H1 (cell line): ENCODE results near the gene ASTN2. TPM values are rescaled to one million over a fixed set of nuclear protein-coding genes. Genes with fewer than 3 reads are reported as not detected.

Source experiments
- CEBPB ChIP-seq: IDR thresholded peaks from 2 replicates; pipeline ENCODE4 v1.6.1; 2012; ENCODE audit warnings: low read depth, low read length
- EGR1 ChIP-seq: IDR thresholded peaks from 2 replicates; pipeline ENCODE4 v1.6.1; 2011; ENCODE audit warnings: low read depth, low read length, borderline replicate concordance
- EP300 ChIP-seq, 2 experiments: IDR thresholded peaks; 1 replicate in 1 of 2; 2 replicates in 1 of 2; pipeline ENCODE4 v1.6.1; 2011 to 2012; ENCODE audit warnings: low read depth in 2 of 2, low read length in 2 of 2, mild to moderate bottlenecking in 2 of 2, borderline replicate concordance in 1 of 2, inconsistent platforms in 1 of 2, moderate library complexity in 1 of 2
- KDM1A ChIP-seq: fragments of 200-600, 300-600 bp; sonication (generic); IDR thresholded peaks from 2 replicates; pipeline ENCODE4 v1.7.1; 2016; ENCODE audit warnings: mild to moderate bottlenecking, low read length, borderline replicate concordance
- KDM5A ChIP-seq: fragments of 200-600 bp; IDR thresholded peaks from 2 replicates; pipeline ENCODE4 v1.7.1; 2012; ENCODE audit warnings: mild to moderate bottlenecking, low read length, inconsistent platforms, mixed read lengths
- POLR2A ChIP-seq, 2 experiments: IDR thresholded peaks; 1 replicate in 1 of 2; 2 replicates in 1 of 2; pipeline ENCODE4 v1.6.1; 2011; ENCODE audit warnings: low read depth in 2 of 2, low read length in 2 of 2, mild to moderate bottlenecking in 2 of 2; ENCODE audit errors: control extremely low read depth in 1 of 2
- RBBP5 ChIP-seq: IDR thresholded peaks from 2 replicates; pipeline ENCODE4 v1.7.1; 2012; ENCODE audit warnings: low read depth, mild to moderate bottlenecking, inconsistent platforms, low read length, moderate library complexity, borderline replicate concordance
- RFX5 ChIP-seq: IDR thresholded peaks from 2 replicates; pipeline ENCODE4 v1.6.1; 2011; ENCODE audit warnings: low read depth, low read length, improper control_type of control experiment, borderline replicate concordance
- TEAD4 ChIP-seq: IDR thresholded peaks from 2 replicates; pipeline ENCODE4 v1.6.1; 2012; ENCODE audit warnings: low read depth, low read length, inconsistent platforms, mixed read lengths
- polyA plus RNA-seq, 7 experiments: library from polyadenylated mRNA; depleted of rRNA in 3 of 7; stranded (reverse) in 5 of 7; unstranded in 2 of 7; fragments of >200 nt in 5 of 7; fragments of 200-250 nt in 2 of 7; gene quantifications; 1 replicate in 5 of 7; 2 replicates in 1 of 7; 4 replicates in 1 of 7; pipeline versions ENCODE4 v1.2.1 to v1.2.3, GENCODE V29; 2011 to 2013; ENCODE audit warnings: missing spikeins in 2 of 7, mixed read lengths in 2 of 7
- total RNA-seq: library from RNA; stranded (reverse); fragmentation: NEBNext Ultra II Directional; extraction: Animal tissue kit (Norgen Biotek cat#: 25700); gene quantifications from 2 replicates; pipeline ENCODE4 v1.2.1, GENCODE V29; 2021
- TF ChIP-seq, protein P1 (sequence below): fragments of 300-600 bp; sonication (generic); IDR thresholded peaks from 2 replicates; pipeline ENCODE4 v1.7.1; 2012; ENCODE audit warnings: low read length, moderate library complexity, mild to moderate bottlenecking, inconsistent platforms; ENCODE audit not compliant: insufficient replicate concordance

Gene ASTN2
- total and polyA plus RNA-seq, 2 of the 8 experiments (the other 6 are each of a cell fraction or from before 2014, with no cell fraction given), result 8.2 to 13.7 TPM

DNA sequence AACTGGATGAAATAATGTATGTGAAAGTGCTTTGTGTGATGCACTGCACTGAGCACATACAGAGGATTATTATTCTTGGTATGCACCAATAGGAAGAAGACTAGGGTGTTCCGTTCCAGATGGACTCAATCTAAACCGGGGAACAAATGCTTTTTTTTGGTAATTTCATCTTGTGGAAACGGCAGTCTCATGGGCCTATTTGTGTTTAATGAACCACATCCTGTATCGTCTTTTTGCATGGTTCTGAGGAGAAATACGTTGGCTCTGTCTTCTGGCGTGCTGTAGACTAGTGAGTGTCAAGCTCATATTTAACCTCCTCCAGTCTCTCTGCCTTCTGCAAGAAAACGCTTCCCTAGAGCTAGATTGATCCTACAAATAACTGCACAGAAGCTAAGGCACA lies 697.7 kb downstream of the ASTN2 start (continued):
- TF ChIP-seq, protein P1, sequence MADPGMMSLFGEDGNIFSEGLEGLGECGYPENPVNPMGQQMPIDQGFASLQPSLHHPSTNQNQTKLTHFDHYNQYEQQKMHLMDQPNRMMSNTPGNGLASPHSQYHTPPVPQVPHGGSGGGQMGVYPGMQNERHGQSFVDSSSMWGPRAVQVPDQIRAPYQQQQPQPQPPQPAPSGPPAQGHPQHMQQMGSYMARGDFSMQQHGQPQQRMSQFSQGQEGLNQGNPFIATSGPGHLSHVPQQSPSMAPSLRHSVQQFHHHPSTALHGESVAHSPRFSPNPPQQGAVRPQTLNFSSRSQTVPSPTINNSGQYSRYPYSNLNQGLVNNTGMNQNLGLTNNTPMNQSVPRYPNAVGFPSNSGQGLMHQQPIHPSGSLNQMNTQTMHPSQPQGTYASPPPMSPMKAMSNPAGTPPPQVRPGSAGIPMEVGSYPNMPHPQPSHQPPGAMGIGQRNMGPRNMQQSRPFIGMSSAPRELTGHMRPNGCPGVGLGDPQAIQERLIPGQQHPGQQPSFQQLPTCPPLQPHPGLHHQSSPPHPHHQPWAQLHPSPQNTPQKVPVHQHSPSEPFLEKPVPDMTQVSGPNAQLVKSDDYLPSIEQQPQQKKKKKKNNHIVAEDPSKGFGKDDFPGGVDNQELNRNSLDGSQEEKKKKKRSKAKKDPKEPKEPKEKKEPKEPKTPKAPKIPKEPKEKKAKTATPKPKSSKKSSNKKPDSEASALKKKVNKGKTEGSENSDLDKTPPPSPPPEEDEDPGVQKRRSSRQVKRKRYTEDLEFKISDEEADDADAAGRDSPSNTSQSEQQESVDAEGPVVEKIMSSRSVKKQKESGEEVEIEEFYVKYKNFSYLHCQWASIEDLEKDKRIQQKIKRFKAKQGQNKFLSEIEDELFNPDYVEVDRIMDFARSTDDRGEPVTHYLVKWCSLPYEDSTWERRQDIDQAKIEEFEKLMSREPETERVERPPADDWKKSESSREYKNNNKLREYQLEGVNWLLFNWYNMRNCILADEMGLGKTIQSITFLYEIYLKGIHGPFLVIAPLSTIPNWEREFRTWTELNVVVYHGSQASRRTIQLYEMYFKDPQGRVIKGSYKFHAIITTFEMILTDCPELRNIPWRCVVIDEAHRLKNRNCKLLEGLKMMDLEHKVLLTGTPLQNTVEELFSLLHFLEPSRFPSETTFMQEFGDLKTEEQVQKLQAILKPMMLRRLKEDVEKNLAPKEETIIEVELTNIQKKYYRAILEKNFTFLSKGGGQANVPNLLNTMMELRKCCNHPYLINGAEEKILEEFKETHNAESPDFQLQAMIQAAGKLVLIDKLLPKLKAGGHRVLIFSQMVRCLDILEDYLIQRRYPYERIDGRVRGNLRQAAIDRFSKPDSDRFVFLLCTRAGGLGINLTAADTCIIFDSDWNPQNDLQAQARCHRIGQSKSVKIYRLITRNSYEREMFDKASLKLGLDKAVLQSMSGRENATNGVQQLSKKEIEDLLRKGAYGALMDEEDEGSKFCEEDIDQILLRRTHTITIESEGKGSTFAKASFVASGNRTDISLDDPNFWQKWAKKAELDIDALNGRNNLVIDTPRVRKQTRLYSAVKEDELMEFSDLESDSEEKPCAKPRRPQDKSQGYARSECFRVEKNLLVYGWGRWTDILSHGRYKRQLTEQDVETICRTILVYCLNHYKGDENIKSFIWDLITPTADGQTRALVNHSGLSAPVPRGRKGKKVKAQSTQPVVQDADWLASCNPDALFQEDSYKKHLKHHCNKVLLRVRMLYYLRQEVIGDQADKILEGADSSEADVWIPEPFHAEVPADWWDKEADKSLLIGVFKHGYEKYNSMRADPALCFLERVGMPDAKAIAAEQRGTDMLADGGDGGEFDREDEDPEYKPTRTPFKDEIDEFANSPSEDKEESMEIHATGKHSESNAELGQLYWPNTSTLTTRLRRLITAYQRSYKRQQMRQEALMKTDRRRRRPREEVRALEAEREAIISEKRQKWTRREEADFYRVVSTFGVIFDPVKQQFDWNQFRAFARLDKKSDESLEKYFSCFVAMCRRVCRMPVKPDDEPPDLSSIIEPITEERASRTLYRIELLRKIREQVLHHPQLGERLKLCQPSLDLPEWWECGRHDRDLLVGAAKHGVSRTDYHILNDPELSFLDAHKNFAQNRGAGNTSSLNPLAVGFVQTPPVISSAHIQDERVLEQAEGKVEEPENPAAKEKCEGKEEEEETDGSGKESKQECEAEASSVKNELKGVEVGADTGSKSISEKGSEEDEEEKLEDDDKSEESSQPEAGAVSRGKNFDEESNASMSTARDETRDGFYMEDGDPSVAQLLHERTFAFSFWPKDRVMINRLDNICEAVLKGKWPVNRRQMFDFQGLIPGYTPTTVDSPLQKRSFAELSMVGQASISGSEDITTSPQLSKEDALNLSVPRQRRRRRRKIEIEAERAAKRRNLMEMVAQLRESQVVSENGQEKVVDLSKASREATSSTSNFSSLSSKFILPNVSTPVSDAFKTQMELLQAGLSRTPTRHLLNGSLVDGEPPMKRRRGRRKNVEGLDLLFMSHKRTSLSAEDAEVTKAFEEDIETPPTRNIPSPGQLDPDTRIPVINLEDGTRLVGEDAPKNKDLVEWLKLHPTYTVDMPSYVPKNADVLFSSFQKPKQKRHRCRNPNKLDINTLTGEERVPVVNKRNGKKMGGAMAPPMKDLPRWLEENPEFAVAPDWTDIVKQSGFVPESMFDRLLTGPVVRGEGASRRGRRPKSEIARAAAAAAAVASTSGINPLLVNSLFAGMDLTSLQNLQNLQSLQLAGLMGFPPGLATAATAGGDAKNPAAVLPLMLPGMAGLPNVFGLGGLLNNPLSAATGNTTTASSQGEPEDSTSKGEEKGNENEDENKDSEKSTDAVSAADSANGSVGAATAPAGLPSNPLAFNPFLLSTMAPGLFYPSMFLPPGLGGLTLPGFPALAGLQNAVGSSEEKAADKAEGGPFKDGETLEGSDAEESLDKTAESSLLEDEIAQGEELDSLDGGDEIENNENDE, result no peak
- TF ChIP-seq CEBPB, result no peak
- no peak for TF ChIP-seq RFX5
- TF ChIP-seq KDM1A, result no peak
- TF ChIP-seq EGR1, result no peak
- TF ChIP-seq KDM5A, result no peak
- TF ChIP-seq RBBP5, result no peak
- TF ChIP-seq POLR2A (IDR thresholded peaks at IDR 0.05; ENCODE audit: control extremely low read depth in 1 of 2, low read depth in 2 of 2, low read length in 2 of 2), result no peak
- no peak for TF ChIP-seq TEAD4
- TF ChIP-seq EP300 (IDR thresholded peaks at IDR 0.05; ENCODE audit: borderline replicate concordance in 1 of 2, low read depth in 2 of 2, low read length in 2 of 2), result no peak
